Neuronal stem cell (in vitro differentiated cells): ENCODE results near the gene TAC3.

Experiments used
- DNase-seq: peaks from one replicate; pipeline ENCODE4 v3.0.0-alpha.2; 2013; ENCODE audit warnings: low spot score
- H2AFZ ChIP-seq: one replicate; pipeline ENCODE4 v1.6.1; 2013; ENCODE audit warnings: mild to moderate bottlenecking, low read length, inconsistent platforms
- H2AK5ac ChIP-seq: 2 replicates; pipeline ENCODE4 v1.6.1; 2013; ENCODE audit warnings: low read depth, mild to moderate bottlenecking, inconsistent platforms, low read length, moderate library complexity, mixed read lengths
- H2BK120ac ChIP-seq: 2 replicates; pipeline ENCODE4 v1.6.1; 2013; ENCODE audit warnings: low read depth, mild to moderate bottlenecking, inconsistent platforms, low read length, moderate library complexity, mixed read lengths
- H2BK12ac ChIP-seq: one replicate; pipeline ENCODE4 v1.6.1; 2013; ENCODE audit warnings: low read length, inconsistent platforms
- H2BK15ac ChIP-seq: 2 replicates; pipeline ENCODE4 v1.6.1; 2013; ENCODE audit warnings: mild to moderate bottlenecking, low read length, inconsistent platforms, mixed read lengths
- H2BK5ac ChIP-seq: one replicate; pipeline ENCODE4 v1.6.1; 2013; ENCODE audit warnings: inconsistent platforms, mild to moderate bottlenecking, low read length, moderate library complexity
- H3K14ac ChIP-seq: one replicate; pipeline ENCODE4 v1.6.1; 2013; ENCODE audit warnings: low read length, inconsistent platforms
- H3K18ac ChIP-seq: 2 replicates; pipeline ENCODE4 v1.6.1; 2013; ENCODE audit warnings: low read length, inconsistent platforms
- H3K23ac ChIP-seq: 2 replicates; pipeline ENCODE4 v1.6.1; 2013; ENCODE audit warnings: low read depth, mild to moderate bottlenecking, mixed read lengths, low read length, inconsistent platforms; ENCODE audit not compliant: poor library complexity
- H3K27ac ChIP-seq: replicated peaks from 3 replicates; pipeline ENCODE4 v1.5.1; 2013; ENCODE audit warnings: low read length, inconsistent platforms
- H3K27me3 ChIP-seq, 3 experiments: 2 replicates each; pipeline ENCODE4 v1.6.1; 2013; ENCODE audit warnings: low read length in 3 of 3, mild to moderate bottlenecking in 2 of 3, inconsistent platforms in 1 of 3, low read depth in 1 of 3, mixed read lengths in 1 of 3, moderate library complexity in 1 of 3; ENCODE audit not compliant: control insufficient read depth in 3 of 3, insufficient read depth in 3 of 3
- H3K36me3 ChIP-seq, 2 donors: replicated peaks in 1 of 2; 2 replicates each; pipeline ENCODE4 v1.6.1; 2013; ENCODE audit warnings: low read length in 2 of 2; ENCODE audit not compliant: control insufficient read depth in 2 of 2, insufficient read depth in 2 of 2
- H3K4ac ChIP-seq: 2 replicates; pipeline ENCODE4 v1.6.1; 2013; ENCODE audit warnings: inconsistent platforms, mild to moderate bottlenecking, low read length, moderate library complexity
- H3K4me1 ChIP-seq, 2 donors: 1 replicate in 1 of 2; 2 replicates in 1 of 2; pipeline ENCODE4 v1.6.1; 2013; ENCODE audit warnings: low read length in 2 of 2, low read depth in 1 of 2; ENCODE audit not compliant: control insufficient read depth in 2 of 2, insufficient read depth in 1 of 2
- H3K4me2 ChIP-seq: one replicate; pipeline ENCODE4 v1.6.1; 2013; ENCODE audit warnings: mild to moderate bottlenecking, low read length, inconsistent platforms; ENCODE audit not compliant: insufficient read depth, poor library complexity, severe bottlenecking
- H3K4me3 ChIP-seq, 2 donors: 2 replicates each; pipeline ENCODE4 v1.5.1; 2013; ENCODE audit warnings: low read length in 2 of 2, mild to moderate bottlenecking in 2 of 2, inconsistent platforms in 1 of 2, moderate library complexity in 1 of 2
- H3K79me1 ChIP-seq: one replicate; pipeline ENCODE4 v1.6.1; 2013; ENCODE audit warnings: low read depth, mild to moderate bottlenecking, inconsistent platforms, low read length, moderate library complexity
- H3K9ac ChIP-seq: one replicate; pipeline ENCODE4 v1.6.1; 2013; ENCODE audit warnings: mild to moderate bottlenecking, low read depth, low read length, inconsistent platforms; ENCODE audit not compliant: poor library complexity
- H3K9me3 ChIP-seq, 2 donors: replicated peaks in 1 of 2; 2 replicates each; pipeline versions ENCODE3 to v1.6.1; 2013; ENCODE audit warnings: low read length in 2 of 2, mild to moderate bottlenecking in 2 of 2, inconsistent platforms in 1 of 2, low read depth in 1 of 2, mixed read lengths in 1 of 2, moderate library complexity in 1 of 2; ENCODE audit not compliant: control insufficient read depth in 2 of 2, insufficient read depth in 1 of 2
- H4K8ac ChIP-seq: one replicate; pipeline ENCODE4 v1.6.1; 2013; ENCODE audit warnings: low read depth, mild to moderate bottlenecking, inconsistent platforms, low read length, moderate library complexity
- H4K91ac ChIP-seq: one replicate; pipeline ENCODE4 v1.6.1; 2013; ENCODE audit warnings: low read length, low read depth, mild to moderate bottlenecking, inconsistent platforms; ENCODE audit not compliant: poor library complexity
- WGBS, 2 donors: extraction: QIAGEN DNeasy Blood & Tissue Kit; methylation state at CpG; one replicate each; pipeline ENCODE4 v1.1.7; 2013; ENCODE audit warnings: missing lambda C conversion rate in 2 of 2, mixed read lengths in 1 of 2; ENCODE audit not compliant: insufficient read length in 2 of 2, insufficient replicate concordance in 1 of 2; ENCODE audit errors: extremely low coverage in 2 of 2; 5-methylcytosine and 5-hydroxymethylcytosine counted together

The TAC3 gene

GRCh38 chr12:57029457-57029856 is 13.1 kb upstream of the TAC3 start:
- no peak overlapping the region for H3K14ac ChIP-seq
- WGBS, 2 donors, result no CpG with 5 or more reads among the region's 7 CpGs
- no peak overlapping the region for H3K4ac ChIP-seq
- no peak overlapping the region for H4K8ac ChIP-seq
- H3K79me1 ChIP-seq, result no peaks in the 10 kb centered on the region
- no peak overlapping the region for H4K91ac ChIP-seq
- no peak for DNase-seq
- peak overlapping the region; percentile 34 for H2BK5ac ChIP-seq
- no peak overlapping the region for H3K4me3 ChIP-seq
- no peak overlapping the region for H2BK12ac ChIP-seq
- peak overlapping the region; percentile 17 for H2AK5ac ChIP-seq
- no peak overlapping the region for H3K4me2 ChIP-seq
- peaks cover 0 to 43% (median 0%) of the 10 kb centered on the region in 3 experiments for H3K27me3 ChIP-seq
- no peak overlapping the region for H3K18ac ChIP-seq
- H2AFZ ChIP-seq, result no peak overlapping the region
- H3K27ac ChIP-seq, result no peak overlapping the region
- H3K36me3 ChIP-seq, result no peaks in the 10 kb centered on the region
- no peaks in the 10 kb centered on the region for H3K9me3 ChIP-seq
- H2BK120ac ChIP-seq, result no peak overlapping the region
- no peak overlapping the region for H3K9ac ChIP-seq
- H2BK15ac ChIP-seq, result peak overlapping the region; percentile 7
- H3K23ac ChIP-seq, result no peak overlapping the region
- H3K4me1 ChIP-seq, result peaks cover 7 to 13% of the 10 kb centered on the region in 2 donors

- Histone ChIP-seq H3K4ac (no peak overlapping the region), H2BK12ac (no peak overlapping the region), H3K14ac (no peak overlapping the region), H3K18ac (no peak overlapping the region), H3K4me2 (no peak overlapping the region), H3K79me1 (no peaks in the 10 kb centered on the region), H4K8ac (no peak overlapping the region), H4K91ac (no peak overlapping the region), H2BK15ac (no peak overlapping the region), H3K9me3 (no peaks in the 10 kb centered on the region), H3K9ac (no peak overlapping the region), H3K27ac (no peak overlapping the region), H2AK5ac (no peak overlapping the region), H3K23ac (no peak overlapping the region), H2AFZ (no peak overlapping the region), H3K36me3 (no peaks in the 10 kb centered on the region), H3K4me1 (peaks cover 7 to 13% of the 10 kb centered on the region in 2 donors), H2BK120ac (no peak overlapping the region), H2BK5ac (no peak overlapping the region), H3K27me3 (peaks cover 0 to 46% (median 0%) of the 10 kb centered on the region in 3 experiments), H3K4me3 (no peak overlapping the region)
- WGBS, 2 donors, result no CpG with 5 or more reads among the region's 5 CpGs
- DNase-seq, result no peak
These were observed 11.4 kb upstream of the TAC3 start for GRCh38 chr12:57027805-57028153.

GRCh38 chr12:57027011-57027804 is 10.9 kb upstream of the TAC3 start:
- H2BK15ac ChIP-seq, result no peak overlapping the region
- H4K8ac ChIP-seq, result no peak overlapping the region
- H3K4me3 ChIP-seq, result no peak overlapping the region

GRCh38 chr12:57025196-57025595 is 8.9 kb upstream of the TAC3 start:
- Histone ChIP-seq H3K14ac (no peak overlapping the region), H2BK12ac (no peak overlapping the region), H3K18ac (no peak overlapping the region), H3K4me1 (peaks cover 0 to 5% of the 10 kb centered on the region in 2 donors), H4K91ac (no peak overlapping the region), H3K4ac (no peak overlapping the region), H3K36me3 (no peaks in the 10 kb centered on the region), H3K23ac (no peak overlapping the region), H2BK15ac (no peak overlapping the region), H3K79me1 (no peaks in the 10 kb centered on the region), H3K9ac (no peak overlapping the region), H3K4me3 (no peak overlapping the region), H2BK5ac (no peak overlapping the region), H2BK120ac (no peak overlapping the region), H3K27me3 (peaks cover 0 to 56% (median 0%) of the 10 kb centered on the region in 3 experiments), H3K27ac (no peak overlapping the region), H4K8ac (no peak overlapping the region), H3K4me2 (no peak overlapping the region), H3K9me3 (no peaks in the 10 kb centered on the region), H2AK5ac (no peak overlapping the region), H2AFZ (no peak overlapping the region)
- no CpG with 5 or more reads among the region's 2 CpGs for WGBS, 2 donors
- DNase-seq, result no peak

More at GRCh38 chr12:57027011-57027804, 10.9 kb upstream of the TAC3 start:
- Histone ChIP-seq H3K14ac (no peak overlapping the region), H3K4ac (no peak overlapping the region), H2AK5ac (no peak overlapping the region), H2BK5ac (no peak overlapping the region), H3K4me1 (peaks cover 7 to 13% of the 10 kb centered on the region in 2 donors), H3K36me3 (no peaks in the 10 kb centered on the region), H3K9me3 (no peaks in the 10 kb centered on the region), H3K27me3 (peaks cover 0 to 46% (median 0%) of the 10 kb centered on the region in 3 experiments), H2BK120ac (no peak overlapping the region), H3K27ac (no peak overlapping the region), H3K18ac (no peak overlapping the region), H3K9ac (no peak overlapping the region), H2BK12ac (no peak overlapping the region), H4K91ac (no peak overlapping the region), H3K79me1 (no peaks in the 10 kb centered on the region), H3K4me2 (no peak overlapping the region), H2AFZ (peak overlapping the region; percentile 64), H3K23ac (no peak overlapping the region)
- no peak for DNase-seq
- no CpG with 5 or more reads among the region's 13 CpGs for WGBS, 2 donors
